ENCODE data around the gene RSPH9.
A peak's percentile ranks its signal among the peaks of the same experiment; 100 is the strongest.

The RSPH9 gene

GRCh38 chr6:43702534-43703440 lies 58.0 kb downstream of the RSPH9 start:
- H3K9me3 ChIP-seq (ENCODE audit: control insufficient read depth, low read length): no peaks in the 10 kb centered on the region
- H3K36me3 ChIP-seq (ENCODE audit: control insufficient read depth, insufficient read depth, low read length): no peaks in the 10 kb centered on the region
- H3K9ac ChIP-seq (ENCODE audit: low read length): peak overlapping the region; percentile 45
- H3K27me3 ChIP-seq (ENCODE audit: control insufficient read depth, insufficient read depth, low read length): no peaks in the 10 kb centered on the region
- H3K4me3 ChIP-seq (ENCODE audit: low read length): no peak overlapping the region
- H3K4me1 ChIP-seq (ENCODE audit: control insufficient read depth, insufficient read depth, low read length): peaks cover 90% of the 10 kb centered on the region

DNA sequence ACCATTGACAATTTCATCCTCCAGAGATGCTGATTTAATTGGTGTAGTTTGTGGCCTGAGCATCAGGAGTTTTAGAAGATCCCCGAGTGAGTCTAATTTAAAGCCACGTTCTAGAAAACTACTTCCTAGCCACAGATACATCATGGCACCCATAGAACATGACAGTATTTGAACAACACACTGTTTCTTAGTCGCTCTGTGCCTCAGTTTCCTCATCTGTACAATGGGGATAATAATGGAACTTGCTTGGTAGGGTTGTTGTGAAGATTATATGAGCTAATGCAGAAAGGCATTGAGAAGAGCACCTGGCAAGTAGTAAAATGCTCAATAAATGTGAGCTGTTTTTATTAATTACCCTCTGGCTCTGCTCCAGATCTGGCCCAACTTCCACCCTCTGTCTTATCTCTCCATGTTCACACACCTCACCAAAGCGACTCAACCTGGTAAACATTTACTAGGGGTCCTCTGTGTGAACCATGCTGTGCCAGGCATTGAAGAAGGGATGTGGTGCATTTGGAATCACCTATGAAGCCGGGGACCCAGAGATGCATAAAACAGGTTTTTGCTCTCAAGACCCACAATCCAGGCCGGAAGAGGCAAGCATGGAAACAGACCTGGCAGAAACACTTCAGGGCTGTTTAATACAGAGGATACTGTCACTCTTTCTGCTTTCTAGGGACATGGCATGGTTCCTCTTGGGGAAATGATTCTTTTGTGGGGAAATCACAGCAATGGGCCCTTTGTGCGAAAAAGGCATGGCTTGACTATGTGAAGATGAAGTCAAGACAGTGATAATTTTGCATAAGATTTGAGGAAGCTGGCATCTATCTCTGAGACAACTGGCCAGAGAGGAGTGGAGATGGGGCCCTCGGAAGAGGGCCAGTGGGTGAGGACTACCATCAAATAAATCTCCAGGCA lies 58.9 kb downstream of the RSPH9 start:
- peak overlapping the region; percentile 48 for H3K9ac ChIP-seq (ENCODE audit: low read length)
- no peaks in the 10 kb centered on the region for H3K27me3 ChIP-seq (ENCODE audit: control insufficient read depth, insufficient read depth, low read length)
- H3K36me3 ChIP-seq (ENCODE audit: control insufficient read depth, insufficient read depth, low read length): no peaks in the 10 kb centered on the region
- H3K9me3 ChIP-seq (ENCODE audit: control insufficient read depth, low read length): no peaks in the 10 kb centered on the region
- peaks cover 90% of the 10 kb centered on the region for H3K4me1 ChIP-seq (ENCODE audit: control insufficient read depth, insufficient read depth, low read length)
- no peak overlapping the region for H3K4me3 ChIP-seq (ENCODE audit: low read length)

DNA sequence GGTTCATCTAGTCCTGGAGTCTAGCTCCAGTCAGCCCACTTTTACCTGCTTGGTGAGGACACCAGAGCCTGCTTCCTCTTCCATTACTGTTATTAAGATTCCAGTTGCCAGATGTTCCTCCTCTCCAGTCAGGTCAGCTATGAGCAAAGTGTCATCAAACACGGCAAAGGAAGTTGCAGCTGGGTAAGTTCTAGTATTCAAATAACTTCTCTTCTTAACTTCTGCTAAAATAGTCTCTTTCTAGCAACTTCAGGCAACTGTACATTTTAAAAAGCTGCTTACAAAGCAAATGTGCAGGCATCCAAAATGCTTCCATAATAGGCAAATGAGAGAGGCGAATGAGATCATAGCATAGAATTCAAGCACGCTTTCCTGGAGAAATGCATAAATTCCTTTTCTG lies 61.2 kb downstream of the RSPH9 start:
- Histone ChIP-seq H3K27me3 (ENCODE audit: control insufficient read depth, insufficient read depth, low read length) (no peaks in the 10 kb centered on the region), H3K4me1 (ENCODE audit: control insufficient read depth, insufficient read depth, low read length) (peaks cover 86% of the 10 kb centered on the region), H3K4me3 (ENCODE audit: low read length) (no peak overlapping the region), H3K36me3 (ENCODE audit: control insufficient read depth, insufficient read depth, low read length) (no peaks in the 10 kb centered on the region), H3K9me3 (ENCODE audit: control insufficient read depth, low read length) (no peaks in the 10 kb centered on the region), H3K9ac (ENCODE audit: low read length) (no peak overlapping the region)

GRCh38 chr6:43706788-43707187 lies 62.0 kb downstream of the RSPH9 start:
- no peaks in the 10 kb centered on the region for H3K27me3 ChIP-seq (ENCODE audit: control insufficient read depth, insufficient read depth, low read length)
- no peak overlapping the region for H3K4me3 ChIP-seq (ENCODE audit: low read length)
- H3K36me3 ChIP-seq (ENCODE audit: control insufficient read depth, insufficient read depth, low read length): no peaks in the 10 kb centered on the region
- H3K9me3 ChIP-seq (ENCODE audit: control insufficient read depth, low read length): no peaks in the 10 kb centered on the region
- peaks cover 78% of the 10 kb centered on the region for H3K4me1 ChIP-seq (ENCODE audit: control insufficient read depth, insufficient read depth, low read length)
- H3K9ac ChIP-seq (ENCODE audit: low read length): no peak overlapping the region

- no peaks in the 10 kb centered on the region for H3K27me3 ChIP-seq (ENCODE audit: control insufficient read depth, insufficient read depth, low read length)
- H3K4me3 ChIP-seq (ENCODE audit: low read length): no peak overlapping the region
- no peaks in the 10 kb centered on the region for H3K36me3 ChIP-seq (ENCODE audit: control insufficient read depth, insufficient read depth, low read length)
- no peaks in the 10 kb centered on the region for H3K9me3 ChIP-seq (ENCODE audit: control insufficient read depth, low read length)
- H3K4me1 ChIP-seq (ENCODE audit: control insufficient read depth, insufficient read depth, low read length): peaks cover 74% of the 10 kb centered on the region
- H3K9ac ChIP-seq (ENCODE audit: low read length): no peak overlapping the region
These were observed 62.4 kb downstream of the RSPH9 start for GRCh38 chr6:43707269-43707668.

- no peak overlapping the region for H3K9ac ChIP-seq (ENCODE audit: low read length)
- no peaks in the 10 kb centered on the region for H3K36me3 ChIP-seq (ENCODE audit: control insufficient read depth, insufficient read depth, low read length)
- H3K9me3 ChIP-seq (ENCODE audit: control insufficient read depth, low read length): no peaks in the 10 kb centered on the region
- peaks cover 69% of the 10 kb centered on the region for H3K4me1 ChIP-seq (ENCODE audit: control insufficient read depth, insufficient read depth, low read length)
- H3K4me3 ChIP-seq (ENCODE audit: low read length): no peak overlapping the region
- no peaks in the 10 kb centered on the region for H3K27me3 ChIP-seq (ENCODE audit: control insufficient read depth, insufficient read depth, low read length)
These were observed 62.9 kb downstream of the RSPH9 start for GRCh38 chr6:43707767-43708166.

GRCh38 chr6:43708860-43709653 lies 64.2 kb downstream of the RSPH9 start:
- Histone ChIP-seq H3K36me3 (ENCODE audit: control insufficient read depth, insufficient read depth, low read length) (no peaks in the 10 kb centered on the region), H3K27me3 (ENCODE audit: control insufficient read depth, insufficient read depth, low read length) (no peaks in the 10 kb centered on the region), H3K4me1 (ENCODE audit: control insufficient read depth, insufficient read depth, low read length) (peaks cover 56% of the 10 kb centered on the region), H3K9ac (ENCODE audit: low read length) (no peak overlapping the region), H3K4me3 (ENCODE audit: low read length) (no peak overlapping the region), H3K9me3 (ENCODE audit: control insufficient read depth, low read length) (no peaks in the 10 kb centered on the region)

GRCh38 chr6:43709654-43710303 lies 64.9 kb downstream of the RSPH9 start:
- no peaks in the 10 kb centered on the region for H3K27me3 ChIP-seq (ENCODE audit: control insufficient read depth, insufficient read depth, low read length)
- no peaks in the 10 kb centered on the region for H3K9me3 ChIP-seq (ENCODE audit: control insufficient read depth, low read length)
- H3K4me3 ChIP-seq (ENCODE audit: low read length): no peak overlapping the region
- peaks cover 51% of the 10 kb centered on the region for H3K4me1 ChIP-seq (ENCODE audit: control insufficient read depth, insufficient read depth, low read length)
- H3K36me3 ChIP-seq (ENCODE audit: control insufficient read depth, insufficient read depth, low read length): no peaks in the 10 kb centered on the region
- H3K9ac ChIP-seq (ENCODE audit: low read length): no peak overlapping the region

DNA sequence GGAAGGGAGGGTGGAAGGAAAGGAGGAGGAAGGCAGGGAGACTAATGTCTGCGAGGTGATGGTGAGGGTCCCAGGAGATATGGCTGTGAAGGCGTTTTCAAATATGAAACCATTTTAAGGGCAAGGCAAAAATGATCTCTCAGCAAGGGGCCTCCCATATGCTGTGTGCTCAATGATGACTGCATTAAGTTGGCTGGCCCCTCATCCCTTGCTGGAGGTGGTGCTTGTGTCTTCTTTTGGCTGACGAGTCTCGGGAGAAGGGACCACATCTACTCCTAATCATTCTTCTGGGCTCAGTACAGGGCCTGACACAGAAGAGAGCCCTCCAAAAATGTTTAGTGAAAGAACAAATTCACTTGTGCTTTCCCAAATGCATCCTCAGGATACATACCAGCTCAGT lies 65.7 kb downstream of the RSPH9 start:
- Histone ChIP-seq H3K9me3 (ENCODE audit: control insufficient read depth, low read length) (no peaks in the 10 kb centered on the region), H3K4me3 (ENCODE audit: low read length) (no peak overlapping the region), H3K9ac (ENCODE audit: low read length) (no peak overlapping the region), H3K36me3 (ENCODE audit: control insufficient read depth, insufficient read depth, low read length) (no peaks in the 10 kb centered on the region), H3K27me3 (ENCODE audit: control insufficient read depth, insufficient read depth, low read length) (no peaks in the 10 kb centered on the region), H3K4me1 (ENCODE audit: control insufficient read depth, insufficient read depth, low read length) (peaks cover 44% of the 10 kb centered on the region)

DNA sequence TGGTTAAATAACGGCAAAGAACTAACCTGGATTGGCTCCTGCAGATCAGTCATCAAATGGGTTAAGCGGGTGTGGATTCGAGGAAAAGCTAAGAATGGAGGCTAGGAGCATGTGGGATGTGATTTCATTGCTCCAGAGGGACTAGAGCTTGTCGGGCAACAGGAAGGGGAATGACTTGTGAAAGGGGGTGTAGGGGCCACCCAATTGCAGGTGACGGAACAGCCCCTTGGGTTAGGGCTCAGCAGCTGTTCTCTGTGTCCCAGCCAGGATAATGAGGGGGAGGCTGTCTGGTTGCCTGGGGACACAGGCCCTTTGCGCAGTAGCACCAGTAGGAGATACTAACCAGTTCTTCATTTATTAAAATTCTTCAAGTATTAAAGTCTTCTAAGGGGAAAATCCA lies 67.7 kb downstream of the RSPH9 start:
- Histone ChIP-seq H3K4me3 (ENCODE audit: low read length) (no peak overlapping the region), H3K4me1 (ENCODE audit: control insufficient read depth, insufficient read depth, low read length) (peaks cover 24% of the 10 kb centered on the region)

GRCh38 chr6:43713643-43714310 lies 68.9 kb downstream of the RSPH9 start:
- no peak overlapping the region for H3K4me3 ChIP-seq (ENCODE audit: low read length)
- no peaks in the 10 kb centered on the region for H3K9me3 ChIP-seq (ENCODE audit: control insufficient read depth, low read length)
- H3K27me3 ChIP-seq (ENCODE audit: control insufficient read depth, insufficient read depth, low read length): no peaks in the 10 kb centered on the region
- no peaks in the 10 kb centered on the region for H3K36me3 ChIP-seq (ENCODE audit: control insufficient read depth, insufficient read depth, low read length)
- H3K4me1 ChIP-seq (ENCODE audit: control insufficient read depth, insufficient read depth, low read length): peaks cover 21% of the 10 kb centered on the region
- H3K9ac ChIP-seq (ENCODE audit: low read length): no peak overlapping the region

More for the DNA sequence above, 67.7 kb downstream of the RSPH9 start:
- H3K9ac ChIP-seq (ENCODE audit: low read length): no peak overlapping the region
- no peaks in the 10 kb centered on the region for H3K27me3 ChIP-seq (ENCODE audit: control insufficient read depth, insufficient read depth, low read length)
- no peaks in the 10 kb centered on the region for H3K36me3 ChIP-seq (ENCODE audit: control insufficient read depth, insufficient read depth, low read length)
- H3K9me3 ChIP-seq (ENCODE audit: control insufficient read depth, low read length): no peaks in the 10 kb centered on the region
